SU-DHL-6 (cell line): ENCODE measurements around the gene EXOC6B.

Experiments used
- EZH2phosphoT487 ChIP-seq: fragments of 200-600 bp; sonication (generic), shearing (Covaris generic); conservative IDR thresholded peaks from 2 replicates; pipeline ENCODE4 v1.6.1; 2018; ENCODE audit warnings: mild to moderate bottlenecking, antibody characterized with exemption, low read length, moderate library complexity, mixed read lengths
- TF ChIP-seq, protein P1 (sequence below): fragments of 200-600 bp; sonication (generic); IDR thresholded peaks from one replicate; pipeline ENCODE4 v1.5.1; 2017; ENCODE audit warnings: antibody characterized with exemption, mild to moderate bottlenecking, low read length, moderate library complexity; ENCODE audit not compliant: insufficient read depth, poor library complexity, severe bottlenecking

DNA sequence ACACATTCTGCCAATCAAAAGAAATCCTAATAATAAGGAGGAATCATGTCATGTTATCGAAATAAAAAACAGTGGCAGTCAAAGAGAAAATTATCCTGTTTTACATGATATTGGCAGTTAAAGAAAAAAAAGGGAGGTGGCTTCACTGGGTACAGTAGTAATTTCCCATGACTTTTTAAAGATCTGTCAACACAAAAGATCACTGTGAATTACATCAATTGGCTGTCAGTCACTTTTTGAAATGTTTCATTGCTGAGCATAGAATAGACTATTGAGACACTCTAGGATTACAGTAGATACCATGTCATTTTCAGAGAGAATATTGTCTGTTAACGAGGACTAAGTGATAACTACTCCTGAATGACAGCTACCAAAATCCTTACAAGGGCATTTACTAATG lies 342.5 kb downstream of the EXOC6B start:
- TF ChIP-seq, protein P1, sequence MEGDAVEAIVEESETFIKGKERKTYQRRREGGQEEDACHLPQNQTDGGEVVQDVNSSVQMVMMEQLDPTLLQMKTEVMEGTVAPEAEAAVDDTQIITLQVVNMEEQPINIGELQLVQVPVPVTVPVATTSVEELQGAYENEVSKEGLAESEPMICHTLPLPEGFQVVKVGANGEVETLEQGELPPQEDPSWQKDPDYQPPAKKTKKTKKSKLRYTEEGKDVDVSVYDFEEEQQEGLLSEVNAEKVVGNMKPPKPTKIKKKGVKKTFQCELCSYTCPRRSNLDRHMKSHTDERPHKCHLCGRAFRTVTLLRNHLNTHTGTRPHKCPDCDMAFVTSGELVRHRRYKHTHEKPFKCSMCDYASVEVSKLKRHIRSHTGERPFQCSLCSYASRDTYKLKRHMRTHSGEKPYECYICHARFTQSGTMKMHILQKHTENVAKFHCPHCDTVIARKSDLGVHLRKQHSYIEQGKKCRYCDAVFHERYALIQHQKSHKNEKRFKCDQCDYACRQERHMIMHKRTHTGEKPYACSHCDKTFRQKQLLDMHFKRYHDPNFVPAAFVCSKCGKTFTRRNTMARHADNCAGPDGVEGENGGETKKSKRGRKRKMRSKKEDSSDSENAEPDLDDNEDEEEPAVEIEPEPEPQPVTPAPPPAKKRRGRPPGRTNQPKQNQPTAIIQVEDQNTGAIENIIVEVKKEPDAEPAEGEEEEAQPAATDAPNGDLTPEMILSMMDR, result no peak
- no peak for TF ChIP-seq EZH2phosphoT487
